Activated naive CD8-positive, alpha-beta T cell treated with anti-CD3 and anti-CD28 coated beads for 36 hours (primary cell): ENCODE measurements around the gene OTOP3. TPM values are rescaled to one million over a fixed set of nuclear protein-coding genes. Genes with fewer than 3 reads are reported as not detected.
A peak's percentile ranks its signal among the peaks of the same experiment; 100 is the strongest.
"Not testable (repeated sequence)": the region's sequence is repeated elsewhere in the genome, so short reads cannot be mapped to it uniquely, and the experiment has no call there.

Experiments used
- DNase-seq: peaks from one replicate; pipeline ENCODE4 v3.0.0; 2021
- H3K27ac Mint-ChIP-seq: one replicate; pipeline ENCODE4 v1.8.0; 2022; ENCODE audit warnings: mild to moderate bottlenecking, moderate library complexity, mixed read lengths
- H3K27me3 Mint-ChIP-seq: one replicate; pipeline ENCODE4 v1.8.0; 2022; ENCODE audit warnings: mild to moderate bottlenecking, mixed read lengths
- H3K36me3 Mint-ChIP-seq: one replicate; pipeline ENCODE4 v1.8.0; 2021; ENCODE audit warnings: mild to moderate bottlenecking, mixed read lengths
- H3K4me1 Mint-ChIP-seq: one replicate; pipeline ENCODE4 v1.8.0; 2021; ENCODE audit warnings: mixed read lengths
- H3K4me3 Mint-ChIP-seq: one replicate; pipeline ENCODE4 v1.8.0; 2022; ENCODE audit warnings: mild to moderate bottlenecking, moderate library complexity, mixed read lengths
- H3K9me3 Mint-ChIP-seq: one replicate; pipeline ENCODE4 v1.8.0; 2022; ENCODE audit warnings: mixed read lengths
- total RNA-seq, 2 experiments: library from RNA; stranded (reverse); gene quantifications; one replicate each; pipeline ENCODE4 v1.2.3, GENCODE V29; 2021

OTOP3 gene
- total RNA-seq, 2 experiments from 2014 or later: not detected

DNA sequence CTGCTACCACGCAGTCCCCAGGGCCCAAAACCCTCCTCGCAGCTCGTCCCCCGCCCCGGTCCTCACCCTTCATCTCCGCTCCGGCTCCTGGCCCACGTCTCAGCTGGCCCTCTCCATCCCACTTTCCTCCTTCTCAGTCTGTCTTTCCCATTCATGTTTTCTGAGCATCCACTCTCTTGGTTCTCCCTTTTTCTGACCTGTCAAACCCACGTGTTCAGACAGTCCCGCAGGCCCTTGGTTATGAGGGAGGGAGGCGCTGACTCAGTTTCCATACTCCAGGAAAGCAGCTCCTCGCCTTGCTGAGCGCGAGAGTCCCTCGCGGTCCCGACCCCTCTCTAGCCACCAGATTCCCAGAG lies 37.3 kb downstream of the OTOP3 start:
- Mint-ChIP-seq H3K4me1 (peaks cover 5% of the 10 kb centered on the region), H3K36me3 (no peaks in the 10 kb centered on the region), H3K9me3 (no peaks in the 10 kb centered on the region), H3K4me3 (peak overlapping the region; percentile 84), H3K27ac (no peak overlapping the region), H3K27me3 (peaks cover 21% of the 10 kb centered on the region)
- no peak for DNase-seq

DNA sequence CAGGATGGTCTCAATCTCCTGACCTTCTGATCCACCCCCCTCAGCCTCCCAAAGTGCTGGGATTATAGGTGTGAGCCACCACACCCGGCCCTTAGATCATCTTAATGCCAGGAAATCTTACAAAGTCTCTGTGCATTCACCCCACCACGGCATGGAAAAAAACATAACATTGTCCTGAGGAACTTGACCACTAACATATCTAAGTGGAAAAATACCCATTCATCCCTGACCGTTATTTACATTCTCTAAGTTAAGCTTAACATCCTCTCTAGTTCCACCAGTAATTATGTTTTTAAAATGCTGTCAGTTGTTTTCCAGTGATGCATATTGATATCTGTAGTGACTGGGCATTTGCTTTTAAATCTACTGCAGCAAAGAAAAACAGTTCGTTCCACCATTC lies 40.2 kb downstream of the OTOP3 start:
- H3K27me3 Mint-ChIP-seq: peaks cover 21% of the 10 kb centered on the region
- H3K4me1 Mint-ChIP-seq: peaks cover 7% of the 10 kb centered on the region
- DNase-seq: no peak
- no peaks in the 10 kb centered on the region for H3K36me3 Mint-ChIP-seq
- no peak overlapping the region for H3K27ac Mint-ChIP-seq
- no peak overlapping the region for H3K4me3 Mint-ChIP-seq
- no peaks in the 10 kb centered on the region for H3K9me3 Mint-ChIP-seq

DNA sequence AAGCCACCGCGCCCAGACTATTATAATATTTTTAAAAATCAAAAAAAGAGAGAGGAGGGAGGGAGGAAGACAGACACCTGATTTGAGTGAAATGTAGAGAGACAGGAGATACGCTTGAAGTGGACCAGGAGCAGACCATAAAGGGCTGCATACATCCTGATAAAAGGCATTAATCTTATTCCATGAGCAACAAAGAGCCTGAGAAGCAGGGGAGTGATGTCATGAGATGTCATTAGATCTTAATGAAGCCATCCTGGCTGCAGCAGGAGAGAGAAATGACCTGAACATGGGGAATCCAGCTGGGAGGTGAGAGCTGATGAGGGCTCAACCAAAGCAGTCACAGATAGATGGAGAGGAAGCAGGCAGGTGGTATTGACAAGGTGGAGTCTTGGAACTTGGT lies 42.1 kb downstream of the OTOP3 start:
- Mint-ChIP-seq H3K27me3 (peaks cover 19% of the 10 kb centered on the region), H3K27ac (no peak overlapping the region), H3K36me3 (no peaks in the 10 kb centered on the region), H3K4me3 (no peak overlapping the region), H3K9me3 (no peaks in the 10 kb centered on the region), H3K4me1 (peaks cover 14% of the 10 kb centered on the region)
- no peak for DNase-seq

DNA sequence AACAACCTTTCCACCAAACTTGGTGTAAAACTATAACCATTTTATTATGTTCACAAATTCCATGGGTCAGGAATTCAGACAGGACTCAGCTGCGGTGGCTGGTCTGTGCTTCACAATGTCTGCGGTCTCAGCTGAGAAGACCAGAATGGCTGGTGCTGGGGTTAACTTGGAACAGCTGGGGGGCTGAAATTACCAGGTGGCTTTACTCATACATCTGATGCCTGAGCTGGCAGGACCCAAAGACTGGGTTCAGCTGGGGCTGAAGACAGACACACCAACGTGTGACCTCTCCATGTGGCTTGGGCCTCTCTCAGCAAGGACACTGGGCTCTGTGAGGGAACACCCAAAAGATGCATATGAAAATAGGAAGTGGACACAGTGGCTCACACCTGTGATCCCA lies 42.5 kb downstream of the OTOP3 start:
- H3K27ac Mint-ChIP-seq: no peak overlapping the region
- H3K9me3 Mint-ChIP-seq: no peaks in the 10 kb centered on the region
- H3K36me3 Mint-ChIP-seq: no peaks in the 10 kb centered on the region
- peaks cover 11% of the 10 kb centered on the region for H3K4me1 Mint-ChIP-seq
- no peak for DNase-seq
- peaks cover 15% of the 10 kb centered on the region for H3K27me3 Mint-ChIP-seq
- no peak overlapping the region for H3K4me3 Mint-ChIP-seq

DNA sequence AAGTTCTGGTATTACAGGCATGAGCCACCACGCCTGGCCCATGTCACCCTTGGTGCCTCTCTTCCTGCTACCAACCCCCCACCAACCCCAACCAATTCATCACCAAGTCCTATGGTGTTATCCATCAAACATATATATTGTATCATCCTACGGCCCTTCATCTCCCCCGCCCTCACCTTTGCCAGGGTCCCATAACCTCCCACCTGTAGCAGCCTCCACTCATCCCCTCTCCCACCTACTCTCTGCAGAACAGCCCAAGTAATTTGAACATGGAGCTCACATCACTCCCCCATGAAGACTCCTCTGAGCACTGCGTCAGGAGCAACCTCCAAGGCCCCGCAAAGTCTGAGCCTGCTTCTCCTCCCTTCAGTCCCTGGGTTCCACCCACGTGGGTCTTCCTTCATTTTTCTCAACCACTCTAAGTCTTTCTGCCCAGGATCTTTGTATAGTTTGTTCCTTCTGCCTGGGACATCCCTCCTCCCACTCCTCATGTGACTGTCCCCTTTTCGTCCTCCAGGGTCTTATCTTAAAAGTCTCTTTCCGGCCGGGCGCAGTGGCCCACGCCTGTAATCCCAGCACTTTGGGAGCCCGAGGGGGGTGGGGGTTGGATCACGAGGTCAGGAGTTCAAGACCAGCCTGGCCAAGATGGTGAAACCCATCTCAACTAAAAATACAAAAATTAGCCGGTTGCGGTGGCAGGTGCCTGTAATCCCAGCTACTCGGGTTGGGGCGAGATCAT lies 43.9 kb downstream of the OTOP3 start:
- H3K4me1 Mint-ChIP-seq: peaks cover 11% of the 10 kb centered on the region
- no peak for DNase-seq
- no peak overlapping the region for H3K4me3 Mint-ChIP-seq
- H3K36me3 Mint-ChIP-seq: no peaks in the 10 kb centered on the region
- peaks cover 7% of the 10 kb centered on the region for H3K27me3 Mint-ChIP-seq
- H3K9me3 Mint-ChIP-seq: no peaks in the 10 kb centered on the region
- no peak overlapping the region for H3K27ac Mint-ChIP-seq

DNA sequence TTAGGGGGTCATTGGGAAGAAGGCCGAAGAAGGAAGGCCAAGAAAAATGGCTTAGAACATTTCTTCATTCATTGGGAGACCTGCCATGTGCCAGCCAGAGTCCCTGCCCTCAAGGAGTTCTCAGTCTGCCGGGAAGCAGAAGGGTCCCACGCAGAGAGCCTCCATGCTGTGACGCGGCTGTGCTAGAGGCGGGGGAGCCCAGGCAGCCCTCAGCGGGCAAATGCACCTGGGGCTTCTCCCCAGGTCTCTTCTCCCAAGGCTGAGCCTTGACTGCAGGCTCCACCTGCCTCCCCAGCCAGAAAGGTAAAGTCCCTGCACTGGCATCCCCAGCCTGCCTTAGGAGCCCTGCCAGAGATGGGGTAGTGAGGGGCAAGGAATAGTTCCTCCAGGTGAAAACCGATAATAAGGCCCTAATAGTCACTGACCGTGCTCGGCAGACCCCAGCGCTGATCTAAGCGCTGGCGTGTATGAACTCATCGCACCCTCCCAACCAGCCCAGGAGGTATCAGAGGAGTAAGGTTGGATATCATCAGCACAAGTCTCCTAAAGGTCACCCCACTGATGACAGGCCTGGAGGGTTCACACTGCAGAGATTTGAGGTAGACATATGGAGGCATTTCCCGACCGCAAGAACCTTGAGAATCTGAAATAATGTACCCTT lies 45.8 kb downstream of the OTOP3 start:
- peak; percentile 26 for DNase-seq
- Mint-ChIP-seq H3K4me1 (peaks cover 11% of the 10 kb centered on the region), H3K27ac (peak overlapping the region; percentile 69)

DNA sequence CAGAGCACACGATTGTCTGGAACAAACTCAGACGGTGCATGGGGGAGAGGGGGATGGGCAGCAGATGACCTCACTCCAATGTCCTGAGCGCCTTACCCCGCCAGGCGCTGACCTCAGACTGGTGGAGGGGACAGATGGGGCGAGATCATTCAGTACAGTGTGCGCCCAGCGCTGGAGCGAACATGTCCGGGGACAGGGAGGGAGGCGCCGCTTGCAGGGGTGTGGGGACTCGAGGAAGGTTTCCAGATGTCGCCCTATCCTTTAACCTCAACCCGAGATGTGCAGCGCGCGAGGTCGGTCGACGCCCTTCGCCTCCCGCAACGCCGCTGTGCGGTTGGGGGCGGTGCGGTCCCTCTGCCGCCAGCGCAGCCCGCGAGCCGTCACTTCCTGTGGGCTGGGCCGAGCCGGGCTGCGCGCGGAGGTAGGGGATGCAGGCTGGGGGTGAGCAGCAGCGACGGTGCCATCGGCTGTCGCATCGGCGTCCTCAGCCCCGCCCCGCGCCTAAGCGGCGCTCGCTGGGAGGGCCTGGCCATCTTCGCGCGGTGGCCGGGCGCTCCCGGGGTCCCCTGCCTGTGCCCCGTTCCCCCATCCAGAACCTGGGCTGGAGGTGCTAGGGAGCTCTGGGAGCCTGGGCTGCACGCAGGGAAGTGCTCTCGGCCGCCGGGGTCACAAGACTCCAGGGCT lies 46.4 kb downstream of the OTOP3 start:
- peaks cover 18% of the 10 kb centered on the region for H3K4me1 Mint-ChIP-seq
- H3K27ac Mint-ChIP-seq: peak overlapping the region; percentile 69
- H3K27me3 Mint-ChIP-seq: peaks cover 12% of the 10 kb centered on the region
- H3K36me3 Mint-ChIP-seq: no peaks in the 10 kb centered on the region
- peak overlapping the region; percentile 83 for H3K4me3 Mint-ChIP-seq
- DNase-seq: peak; percentile 84
- no peaks in the 10 kb centered on the region for H3K9me3 Mint-ChIP-seq

More for the DNA sequence above, 45.8 kb downstream of the OTOP3 start:
- Mint-ChIP-seq H3K36me3 (no peaks in the 10 kb centered on the region), H3K4me3 (peak overlapping the region; percentile 83), H3K9me3 (no peaks in the 10 kb centered on the region), H3K27me3 (peaks cover 10% of the 10 kb centered on the region)

DNA sequence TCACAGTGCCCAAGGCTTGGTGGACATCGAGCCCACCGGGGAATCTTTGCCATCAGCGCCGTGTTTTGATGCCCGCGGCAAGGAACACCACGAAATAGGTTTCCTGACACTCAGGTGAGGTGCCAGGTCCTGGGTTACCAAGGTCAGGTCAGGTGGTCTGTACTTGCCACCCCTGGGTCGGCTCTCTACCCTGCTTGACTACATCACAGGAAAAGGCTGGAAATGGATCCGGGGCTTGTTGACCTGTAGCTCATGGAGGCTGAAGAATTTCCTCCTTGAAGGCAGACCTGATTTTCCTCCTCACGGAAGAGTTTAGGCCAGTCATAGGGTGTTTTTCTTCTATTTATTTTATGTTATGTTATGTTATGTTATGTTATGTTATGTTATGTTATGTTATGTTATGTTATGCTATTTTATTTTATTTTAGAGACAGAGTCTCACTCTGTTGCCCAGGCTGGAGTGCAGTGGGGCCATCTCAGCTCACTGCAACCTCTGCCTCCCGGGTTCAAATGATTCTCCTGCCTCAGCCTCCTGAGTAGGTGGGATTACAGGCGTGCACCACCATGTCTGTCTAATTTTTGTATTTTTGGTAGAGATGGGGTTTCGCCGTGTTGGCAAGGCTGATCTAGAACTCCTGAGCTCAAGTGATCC lies 47.1 kb downstream of the OTOP3 start:
- not testable (repeated sequence) for H3K9me3 Mint-ChIP-seq, DNase-seq, H3K36me3 Mint-ChIP-seq, H3K27ac Mint-ChIP-seq
- H3K4me3 Mint-ChIP-seq: peak overlapping the region; percentile 83
- H3K4me1 Mint-ChIP-seq: peaks cover 20% of the 10 kb centered on the region
- peaks cover 14% of the 10 kb centered on the region for H3K27me3 Mint-ChIP-seq

DNA sequence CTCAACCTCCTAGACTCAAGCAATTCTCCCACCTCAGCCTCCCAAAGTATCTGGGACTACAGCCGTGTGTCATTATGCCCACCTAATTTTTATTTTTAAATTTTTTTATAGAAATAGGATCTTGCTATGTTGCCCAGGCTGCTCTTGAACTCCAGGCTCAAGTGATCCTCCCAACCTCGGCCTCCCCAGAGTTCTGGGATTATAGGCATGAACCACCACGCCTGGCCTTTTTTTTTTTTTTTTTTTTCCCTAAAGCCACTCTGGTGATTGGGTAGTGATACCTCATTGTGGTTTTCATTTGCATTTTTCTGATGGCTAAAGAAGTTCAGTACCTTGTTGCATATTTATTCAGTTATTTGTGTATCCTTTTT lies 50.5 kb downstream of the OTOP3 start:
- H3K4me3 Mint-ChIP-seq: no peak overlapping the region
- H3K27me3 Mint-ChIP-seq: peaks cover 20% of the 10 kb centered on the region
- H3K4me1 Mint-ChIP-seq: peaks cover 21% of the 10 kb centered on the region
- no peaks in the 10 kb centered on the region for H3K9me3 Mint-ChIP-seq
- no peak overlapping the region for H3K27ac Mint-ChIP-seq
- H3K36me3 Mint-ChIP-seq: no peaks in the 10 kb centered on the region
- no peak for DNase-seq

DNA sequence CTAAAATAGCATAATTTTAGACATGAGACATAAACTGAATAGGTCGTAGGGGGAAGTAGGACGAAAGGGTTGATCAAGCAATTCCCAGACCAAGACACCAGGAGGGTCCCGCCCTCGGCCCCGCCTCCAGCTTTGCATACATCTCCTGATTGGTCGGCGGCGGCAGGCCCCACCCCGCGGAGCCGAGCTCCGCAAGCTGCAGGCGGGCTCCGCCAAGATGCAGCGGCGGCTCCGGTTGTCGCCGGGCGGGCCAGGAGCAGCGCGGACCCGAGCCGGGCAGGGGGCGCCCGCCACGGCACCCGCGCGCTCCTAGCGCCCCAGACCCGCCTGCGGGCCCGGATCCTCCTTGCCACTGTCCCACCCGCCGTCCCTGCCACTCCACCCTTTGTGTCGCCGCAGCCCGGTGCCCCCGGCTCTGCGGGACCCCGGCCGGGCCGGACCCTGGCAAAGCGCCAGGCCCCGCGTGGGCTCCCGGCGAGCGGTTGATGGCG lies 51.8 kb downstream of the OTOP3 start, which contains the start of gene CDR2L:
CDR2L (plus strand) TSS at position 215 of the 491 bp plus-strand sequence. CDS start 412 bp downstream, outside the sequence.
- Mint-ChIP-seq H3K4me3 (peak within 1 kb of the TSS; percentile 84), H3K4me1 (peaks cover 14% of the 10 kb centered on the region), H3K27me3 (peaks cover 20% of the 10 kb centered on the region), H3K36me3 (no peaks in the 10 kb centered on the region), H3K27ac (no peak within 1 kb of the TSS), H3K9me3 (no peaks in the 10 kb centered on the region)
- peak; percentile 91 for DNase-seq

DNA sequence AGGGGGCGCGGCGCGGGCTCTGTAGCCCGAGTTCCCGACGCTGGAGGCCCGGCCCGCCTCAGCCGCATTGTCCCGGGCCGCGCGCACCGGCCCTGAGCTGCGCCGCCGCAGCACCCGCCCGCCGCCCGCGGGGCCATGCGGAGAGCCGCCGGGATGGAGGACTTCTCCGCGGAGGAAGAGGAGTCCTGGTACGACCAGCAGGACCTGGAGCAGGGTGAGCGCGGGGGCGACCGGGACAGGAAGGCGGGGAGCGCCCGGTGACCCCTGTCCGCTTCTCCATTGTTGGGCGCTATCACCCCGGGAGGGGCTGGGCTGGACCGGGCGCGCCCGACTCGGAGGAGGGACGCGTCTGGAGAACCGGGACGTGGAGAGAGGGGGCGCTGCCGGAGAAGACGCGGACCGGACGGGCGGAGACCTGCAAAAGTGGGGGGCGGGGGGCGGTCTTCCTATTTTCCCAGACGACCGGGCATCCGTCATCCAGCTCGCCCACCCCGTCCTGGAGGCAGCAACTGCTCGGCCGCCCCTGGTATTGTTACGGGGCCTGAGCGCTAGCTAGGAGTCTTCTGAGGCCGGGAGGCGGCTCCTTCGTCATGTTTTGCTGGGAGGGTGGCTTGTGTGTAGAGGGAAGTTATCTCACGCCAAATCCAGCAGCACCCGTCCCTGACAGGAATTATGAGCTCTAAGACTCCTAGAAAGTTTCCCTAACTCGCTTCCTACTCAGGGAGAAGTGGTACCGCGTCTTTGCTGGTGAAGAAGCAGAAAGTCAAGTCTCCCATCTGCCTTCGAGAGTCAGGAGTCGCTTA lies 52.4 kb downstream of the OTOP3 start:
- peak; percentile 37 for DNase-seq
- Mint-ChIP-seq H3K4me3 (peak overlapping the region; percentile 74), H3K9me3 (no peaks in the 10 kb centered on the region), H3K27me3 (peaks cover 20% of the 10 kb centered on the region), H3K36me3 (no peaks in the 10 kb centered on the region), H3K27ac (no peak overlapping the region), H3K4me1 (peaks cover 14% of the 10 kb centered on the region)

DNA sequence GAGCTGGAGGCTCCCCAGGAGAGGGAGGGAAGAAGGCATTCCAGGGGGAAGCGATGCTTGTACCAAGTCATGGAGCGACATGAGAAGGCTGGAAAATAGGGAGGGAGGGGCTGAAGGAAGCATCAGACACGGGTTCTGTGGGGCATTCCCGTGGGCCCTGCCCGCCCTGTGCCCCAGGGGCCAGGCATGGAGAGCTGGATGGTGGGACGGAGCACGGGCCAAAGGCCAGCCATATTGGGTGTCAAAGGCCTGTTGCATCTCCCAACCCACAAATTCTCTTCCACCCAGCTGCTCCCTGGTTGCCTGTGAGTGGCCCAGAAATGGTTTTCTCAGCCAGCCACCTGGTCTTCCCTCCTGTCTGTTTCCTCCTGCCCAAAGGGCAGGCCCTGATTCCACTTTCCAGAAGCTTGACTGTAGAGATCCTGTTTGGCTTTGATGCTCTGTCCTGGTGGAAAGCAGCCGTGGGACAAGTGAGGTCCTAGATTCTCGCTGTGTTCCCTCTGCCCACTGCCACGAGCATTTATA lies 54.9 kb downstream of the OTOP3 start:
- Mint-ChIP-seq H3K27me3 (peaks cover 14% of the 10 kb centered on the region), H3K9me3 (no peaks in the 10 kb centered on the region), H3K4me3 (no peak overlapping the region), H3K27ac (no peak overlapping the region), H3K36me3 (no peaks in the 10 kb centered on the region), H3K4me1 (peaks cover 14% of the 10 kb centered on the region)
- DNase-seq: no peak

DNA sequence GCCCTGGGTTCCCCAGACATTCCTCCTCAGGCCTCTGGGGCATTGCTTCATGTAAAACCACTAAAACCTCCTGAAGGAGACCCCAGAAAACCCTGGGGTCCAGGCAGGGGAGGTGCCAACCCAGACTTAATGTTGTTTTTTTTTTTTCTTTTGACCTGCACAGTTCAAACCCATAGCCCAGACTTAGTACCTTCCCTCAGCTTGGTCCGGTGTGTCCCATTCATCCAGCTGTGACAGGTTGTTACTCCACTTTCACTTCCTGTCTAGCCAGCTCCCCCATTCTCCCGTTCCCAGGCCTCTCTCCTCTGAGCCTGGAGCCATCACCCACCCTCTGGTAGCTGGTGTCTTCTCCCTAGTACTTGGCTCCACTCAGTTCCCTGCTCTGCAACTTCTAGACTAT lies 56.5 kb downstream of the OTOP3 start:
- H3K27me3 Mint-ChIP-seq: peaks cover 7% of the 10 kb centered on the region
- no peak overlapping the region for H3K4me3 Mint-ChIP-seq
- no peaks in the 10 kb centered on the region for H3K9me3 Mint-ChIP-seq
- no peak overlapping the region for H3K27ac Mint-ChIP-seq
- H3K4me1 Mint-ChIP-seq: peaks cover 6% of the 10 kb centered on the region
- no peak for DNase-seq
- no peaks in the 10 kb centered on the region for H3K36me3 Mint-ChIP-seq

DNA sequence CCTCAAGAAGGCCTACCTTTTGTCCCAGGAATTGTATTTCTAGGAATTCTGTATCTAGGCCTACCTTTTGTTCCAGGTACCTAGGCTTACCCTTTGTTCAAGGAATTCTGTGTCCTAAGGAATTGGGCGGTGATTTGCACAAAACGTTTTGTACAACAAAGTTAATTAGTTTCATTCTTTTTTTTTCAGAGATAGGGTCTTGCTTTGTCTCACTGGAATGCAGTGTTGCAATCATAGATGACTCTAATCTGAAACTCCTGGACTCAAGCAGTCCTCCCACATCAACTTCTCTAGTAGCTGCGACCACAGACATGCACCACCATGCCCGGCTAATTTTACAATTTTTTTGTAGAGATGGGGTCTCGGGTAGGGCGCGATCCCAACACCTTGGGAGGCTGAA lies 58.7 kb downstream of the OTOP3 start:
- H3K4me1 Mint-ChIP-seq: peaks cover 7% of the 10 kb centered on the region
- no peaks in the 10 kb centered on the region for H3K9me3 Mint-ChIP-seq
- no peak overlapping the region for H3K27ac Mint-ChIP-seq
- DNase-seq: no peak
- H3K36me3 Mint-ChIP-seq: no peaks in the 10 kb centered on the region
- no peaks in the 10 kb centered on the region for H3K27me3 Mint-ChIP-seq
- no peak overlapping the region for H3K4me3 Mint-ChIP-seq
